ENCODE measurements around the gene EEF1A1. TPM values are rescaled to one million over a fixed set of nuclear protein-coding genes. Genes with fewer than 3 reads are reported as not detected.

Gene EEF1A1
- total and polyA plus RNA-seq, 2 donors (not counting 1 experiment from before 2014, with no cell fraction given) = 15,755 to 21,405 TPM

DNA sequence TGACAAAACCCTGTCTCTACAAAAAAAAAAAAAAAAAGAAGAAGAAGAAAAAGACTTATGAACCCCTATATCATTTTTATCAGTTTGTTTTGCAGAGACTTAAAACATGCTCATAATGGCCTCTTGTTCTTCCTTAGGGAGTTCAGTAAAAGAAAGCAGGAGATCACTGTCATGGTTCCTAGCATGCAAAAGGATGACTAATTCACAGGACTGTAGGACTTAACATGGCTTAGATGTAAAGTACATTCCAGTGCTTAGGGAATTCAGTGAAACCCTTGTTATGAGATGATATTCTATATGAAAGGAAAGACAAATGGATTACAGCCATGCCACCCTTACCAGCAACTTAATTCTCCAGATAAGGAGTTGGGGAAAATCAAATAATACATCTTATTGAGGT lies 29.5 kb downstream of the EEF1A1 start:
- Histone ChIP-seq H3K27ac (ENCODE audit: insufficient read depth, low read length) (no peak overlapping the region), H3K27me3 (ENCODE audit: control insufficient read depth, insufficient read depth, low read length) (no peaks in the 10 kb centered on the region), H3K79me2 (ENCODE audit: control insufficient read depth, insufficient read depth, low read length) (no peaks in the 10 kb centered on the region), H4K20me1 (ENCODE audit: control insufficient read depth, extremely low read depth, insufficient read depth, low read length) (no peaks in the 10 kb centered on the region), H3K36me3 (ENCODE audit: control insufficient read depth, insufficient read depth, low read length) (peaks cover 5% of the 10 kb centered on the region), H2AFZ (ENCODE audit: low read length) (no peak overlapping the region), H3K4me2 (ENCODE audit: extremely low read depth, insufficient read depth, low read length) (no peak overlapping the region), H3K9me3 (ENCODE audit: control insufficient read depth, insufficient read depth, low read depth, low read length) (no peaks in the 10 kb centered on the region), H3K4me3 (replicated peaks in 1 of 4; ENCODE audit: control extremely low read depth in 1 of 4, insufficient read depth in 1 of 4, low read depth in 3 of 4, low read length in 4 of 4) (no peak overlapping the region), H3K9ac (ENCODE audit: insufficient read depth, low read length) (no peak overlapping the region), H3K4me1 (ENCODE audit: control insufficient read depth, extremely low read depth, insufficient read depth, low read length) (no peaks in the 10 kb centered on the region)
- TF ChIP-seq, protein P1, sequence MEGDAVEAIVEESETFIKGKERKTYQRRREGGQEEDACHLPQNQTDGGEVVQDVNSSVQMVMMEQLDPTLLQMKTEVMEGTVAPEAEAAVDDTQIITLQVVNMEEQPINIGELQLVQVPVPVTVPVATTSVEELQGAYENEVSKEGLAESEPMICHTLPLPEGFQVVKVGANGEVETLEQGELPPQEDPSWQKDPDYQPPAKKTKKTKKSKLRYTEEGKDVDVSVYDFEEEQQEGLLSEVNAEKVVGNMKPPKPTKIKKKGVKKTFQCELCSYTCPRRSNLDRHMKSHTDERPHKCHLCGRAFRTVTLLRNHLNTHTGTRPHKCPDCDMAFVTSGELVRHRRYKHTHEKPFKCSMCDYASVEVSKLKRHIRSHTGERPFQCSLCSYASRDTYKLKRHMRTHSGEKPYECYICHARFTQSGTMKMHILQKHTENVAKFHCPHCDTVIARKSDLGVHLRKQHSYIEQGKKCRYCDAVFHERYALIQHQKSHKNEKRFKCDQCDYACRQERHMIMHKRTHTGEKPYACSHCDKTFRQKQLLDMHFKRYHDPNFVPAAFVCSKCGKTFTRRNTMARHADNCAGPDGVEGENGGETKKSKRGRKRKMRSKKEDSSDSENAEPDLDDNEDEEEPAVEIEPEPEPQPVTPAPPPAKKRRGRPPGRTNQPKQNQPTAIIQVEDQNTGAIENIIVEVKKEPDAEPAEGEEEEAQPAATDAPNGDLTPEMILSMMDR (conservative IDR thresholded peaks at IDR 0.05 in 1 of 2, IDR thresholded peaks at IDR 0.05 in 1 of 2; ENCODE audit: low read depth in 1 of 2, low read length in 2 of 2) = no peak
- no peak for TF ChIP-seq EZH2 (IDR thresholded peaks at IDR 0.05; ENCODE audit: low read length, missing control alignments)
- peak in 1 of 2 donors; percentile 12 for DNase-seq (ENCODE audit: low read depth in 2 of 2)

DNA sequence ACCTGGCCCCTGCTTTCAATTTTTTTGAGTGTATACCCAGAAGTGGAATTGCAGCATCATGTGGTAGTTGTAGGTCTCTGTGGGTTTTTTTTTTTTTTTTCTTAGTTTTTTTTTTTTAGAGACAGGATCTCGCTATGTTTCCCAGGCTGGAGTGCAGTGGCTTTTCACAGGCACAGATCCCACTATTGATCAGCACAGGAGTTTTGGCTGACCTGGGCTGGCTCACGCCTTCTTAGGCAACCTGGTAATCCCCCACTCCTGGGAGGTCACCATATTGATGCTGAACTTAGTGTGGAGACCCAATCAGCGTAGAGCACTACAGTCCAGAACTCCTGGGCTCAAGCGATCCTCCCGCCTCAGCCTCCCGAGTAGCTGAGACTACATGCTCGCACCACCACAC lies 33.4 kb downstream of the EEF1A1 start:
- Histone ChIP-seq H3K4me3 (replicated peaks in 1 of 4; ENCODE audit: control extremely low read depth in 1 of 4, insufficient read depth in 1 of 4, low read depth in 3 of 4, low read length in 4 of 4) (no peak overlapping the region), H3K27ac (ENCODE audit: insufficient read depth, low read length) (no peak overlapping the region), H3K4me2 (ENCODE audit: extremely low read depth, insufficient read depth, low read length) (no peak overlapping the region), H3K36me3 (ENCODE audit: control insufficient read depth, insufficient read depth, low read length) (peaks cover 5% of the 10 kb centered on the region), H4K20me1 (ENCODE audit: control insufficient read depth, extremely low read depth, insufficient read depth, low read length) (no peaks in the 10 kb centered on the region), H3K79me2 (ENCODE audit: control insufficient read depth, insufficient read depth, low read length) (no peaks in the 10 kb centered on the region), H3K4me1 (ENCODE audit: control insufficient read depth, extremely low read depth, insufficient read depth, low read length) (no peaks in the 10 kb centered on the region), H3K27me3 (ENCODE audit: control insufficient read depth, insufficient read depth, low read length) (no peaks in the 10 kb centered on the region), H3K9ac (ENCODE audit: insufficient read depth, low read length) (no peak overlapping the region), H3K9me3 (ENCODE audit: control insufficient read depth, insufficient read depth, low read depth, low read length) (no peaks in the 10 kb centered on the region), H2AFZ (ENCODE audit: low read length) (no peak overlapping the region)
- no peak for DNase-seq (ENCODE audit: low read depth in 2 of 2)
- TF ChIP-seq, protein P1 (conservative IDR thresholded peaks at IDR 0.05 in 1 of 2, IDR thresholded peaks at IDR 0.05 in 1 of 2; ENCODE audit: low read depth in 1 of 2, low read length in 2 of 2) = no peak
- TF ChIP-seq EZH2 (IDR thresholded peaks at IDR 0.05; ENCODE audit: low read length, missing control alignments) = no peak

DNA sequence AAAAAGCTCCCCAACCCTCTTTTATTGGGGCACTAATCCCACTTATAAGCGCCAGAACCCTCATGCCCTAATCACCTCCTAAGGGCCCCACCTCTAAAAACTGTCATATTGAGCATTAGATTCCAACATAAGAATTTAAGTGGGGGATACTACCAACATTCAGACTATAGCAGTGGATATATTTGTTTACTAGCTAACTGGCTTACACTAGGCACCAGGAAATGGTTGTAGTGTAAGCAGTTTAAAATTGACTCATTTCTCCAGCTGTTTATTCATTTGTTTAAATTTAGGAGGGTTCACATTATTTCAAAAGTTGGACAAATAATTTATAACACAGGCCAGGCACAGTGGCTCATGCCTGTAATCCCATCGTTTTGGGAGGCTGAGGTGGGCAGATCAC lies 36.4 kb downstream of the EEF1A1 start:
- H3K27me3 ChIP-seq (ENCODE audit: control insufficient read depth, insufficient read depth, low read length) = no peaks in the 10 kb centered on the region
- TF ChIP-seq, protein P1 (conservative IDR thresholded peaks at IDR 0.05 in 1 of 2, IDR thresholded peaks at IDR 0.05 in 1 of 2; ENCODE audit: low read depth in 1 of 2, low read length in 2 of 2) = no peak
- H3K27ac ChIP-seq (ENCODE audit: insufficient read depth, low read length) = no peak overlapping the region
- no peaks in the 10 kb centered on the region for H3K4me1 ChIP-seq (ENCODE audit: control insufficient read depth, extremely low read depth, insufficient read depth, low read length)
- no peaks in the 10 kb centered on the region for H3K79me2 ChIP-seq (ENCODE audit: control insufficient read depth, insufficient read depth, low read length)
- DNase-seq (ENCODE audit: low read depth in 2 of 2) = no peak
- H2AFZ ChIP-seq (ENCODE audit: low read length) = no peak overlapping the region
- no peaks in the 10 kb centered on the region for H3K9me3 ChIP-seq (ENCODE audit: control insufficient read depth, insufficient read depth, low read depth, low read length)
- H3K4me2 ChIP-seq (ENCODE audit: extremely low read depth, insufficient read depth, low read length) = no peak overlapping the region
- H3K36me3 ChIP-seq (ENCODE audit: control insufficient read depth, insufficient read depth, low read length) = peaks cover 15% of the 10 kb centered on the region
- no peak overlapping the region for H3K9ac ChIP-seq (ENCODE audit: insufficient read depth, low read length)
- H4K20me1 ChIP-seq (ENCODE audit: control insufficient read depth, extremely low read depth, insufficient read depth, low read length) = no peaks in the 10 kb centered on the region
- no peak overlapping the region for H3K4me3 ChIP-seq (replicated peaks in 1 of 4; ENCODE audit: control extremely low read depth in 1 of 4, insufficient read depth in 1 of 4, low read depth in 3 of 4, low read length in 4 of 4)
